ENCODE data around the gene BRDT. TPM values are rescaled to one million over a fixed set of nuclear protein-coding genes. Genes with fewer than 3 reads are reported as not detected.

BRDT gene
- total and polyA plus RNA-seq, 2 of the 13 experiments (the other 11 are each of a cell fraction or from before 2014, with no cell fraction given) = not detected

GRCh38 chr1:91952187-91952586 is 3.0 kb downstream of the BRDT start:
- TF ChIP-seq ZEB1 (IDR thresholded peaks at IDR 0.05; ENCODE audit: insufficient replicate concordance, low read depth) (no peak), ZSCAN9 (CRISPR knock-in tag; IDR thresholded peaks at IDR 0.05; ENCODE audit: borderline replicate concordance) (no peak)
- H3K27me3 ChIP-seq (ENCODE audit: control insufficient read depth in 1 of 2, insufficient read depth in 2 of 2, low read length in 2 of 2) = no peaks in the 10 kb centered on the region; a peak in 1 of 5 replicates
- H3K79me2 ChIP-seq (ENCODE audit: insufficient read depth, low read length) = no peaks in the 10 kb centered on the region
- no peak for DNase-seq (ENCODE audit: low spot score)
- intact Hi-C loops (cut with micrococcal nuclease; ENCODE audit: unreplicated experiment) = no loop called here
- WGBS (ENCODE audit: low lambda C conversion rate) = 28% methylated on average over 2 of the region's 2 CpGs
- ATAC-seq = no peak
- H3K9ac ChIP-seq (ENCODE audit: insufficient read depth, low read depth, low read length) = no peak overlapping the region
- ChIA-PET CTCF (ENCODE audit: low intra/inter-chr PET ratio, low total read pairs) (no interaction called here), POLR2A (no interaction called here)
- no peak for FAIRE-seq
- no TSS peak for BruUV-seq (replicated peaks)
- no peak overlapping the region for H3K4me3 ChIP-seq (replicated peaks in 1 of 3; ENCODE audit: insufficient read depth in 1 of 3, low read depth in 2 of 3, low read length in 3 of 3)
- no peak overlapping the region for H3K4me2 ChIP-seq (ENCODE audit: low read depth, low read length)
- no peaks in the 10 kb centered on the region for H4K20me1 ChIP-seq (ENCODE audit: insufficient read depth, low read length)
- in situ Hi-C loops (cut with HindIII; ENCODE audit: extremely low pct_ligation_motif_present, low pct_unique_long_range_greater_than_20kb) = no loop called here
- no peaks in the 10 kb centered on the region for H3K4me1 ChIP-seq (ENCODE audit: insufficient read depth, low read length)
- H3K9me3 ChIP-seq (ENCODE audit: low read length) = no peaks in the 10 kb centered on the region
- no peak overlapping the region for H3K27ac ChIP-seq (ENCODE audit: extremely low read length, insufficient read depth, low read length)
- H2AFZ ChIP-seq (ENCODE audit: low read length) = no peak overlapping the region
- H3K36me3 ChIP-seq (replicated peaks in 1 of 2; ENCODE audit: control insufficient read depth in 1 of 2, insufficient read depth in 2 of 2, low read length in 2 of 2) = no peaks in the 10 kb centered on the region

- no TSS peak for BruUV-seq (replicated peaks)
- no peak for TF ChIP-seq ZNF180 (CRISPR knock-in tag; IDR thresholded peaks at IDR 0.05; ENCODE audit: borderline replicate concordance, low read depth)
- 0 out of 2 replicates have a peak, but pooled peaks have one; percentile 11 for TF ChIP-seq CEBPB (IDR thresholded peaks at IDR 0.05; ENCODE audit: borderline replicate concordance, low read depth, low read length)
- Histone ChIP-seq H4K20me1 (ENCODE audit: insufficient read depth, low read length) (no peaks in the 10 kb centered on the region), H3K36me3 (replicated peaks in 1 of 2; ENCODE audit: control insufficient read depth in 1 of 2, insufficient read depth in 2 of 2, low read length in 2 of 2) (no peaks in the 10 kb centered on the region), H3K27me3 (ENCODE audit: control insufficient read depth in 1 of 2, insufficient read depth in 2 of 2, low read length in 2 of 2) (no peaks in the 10 kb centered on the region; a peak in 1 of 5 replicates), H3K9me3 (ENCODE audit: low read length) (no peaks in the 10 kb centered on the region), H3K4me1 (ENCODE audit: insufficient read depth, low read length) (no peaks in the 10 kb centered on the region), H3K4me2 (ENCODE audit: low read depth, low read length) (no peak overlapping the region), H3K9ac (ENCODE audit: insufficient read depth, low read depth, low read length) (no peak overlapping the region), H3K79me2 (ENCODE audit: insufficient read depth, low read length) (no peaks in the 10 kb centered on the region), H3K27ac (ENCODE audit: extremely low read length, insufficient read depth, low read length) (no peak overlapping the region), H3K4me3 (replicated peaks in 1 of 3; ENCODE audit: insufficient read depth in 1 of 3, low read depth in 2 of 3, low read length in 3 of 3) (no peak overlapping the region), H2AFZ (ENCODE audit: low read length) (no peak overlapping the region)
- in situ Hi-C loops (cut with HindIII; ENCODE audit: extremely low pct_ligation_motif_present, low pct_unique_long_range_greater_than_20kb) (no loop called here), intact Hi-C loops (cut with micrococcal nuclease; ENCODE audit: unreplicated experiment) (no loop called here)
- ChIA-PET CTCF (ENCODE audit: low intra/inter-chr PET ratio, low total read pairs) (no interaction called here), POLR2A (no interaction called here)
- no peak for FAIRE-seq
- under 1% methylated on average over 5 of the region's 5 CpGs for WGBS (ENCODE audit: low lambda C conversion rate)
- no peak for ATAC-seq
- DNase-seq (ENCODE audit: low spot score) = peak; percentile 14
These were observed 9.7 kb downstream of the BRDT start for GRCh38 chr1:91958926-91959325.

All from HepG2 (cell line).